Lower lobe of right lung (tissue), 2 donors: ENCODE results near the gene CER1. TPM values are rescaled to one million over a fixed set of nuclear protein-coding genes. Genes with fewer than 3 reads are reported as not detected.

Experiments
- ATAC-seq, 2 donors: fragments of 200-7000 bp; cut with Tn5 transposase; one replicate each; pipeline ENCODE4 v1.9.1; 2020 to 2022; ENCODE audit warnings: mild to moderate bottlenecking in 2 of 2, moderate library complexity in 2 of 2
- DNase-seq: peaks from one replicate; pipeline ENCODE4 v3.0.0-alpha.2; 2020
- H3K27ac ChIP-seq: fragments of 200-600 bp; one replicate; pipeline ENCODE4 v1.8.0; 2022
- H3K27me3 ChIP-seq: fragments of 200-600 bp; one replicate; pipeline ENCODE4 v1.8.0; 2022; ENCODE audit warnings: low read depth
- H3K36me3 ChIP-seq: fragments of 200-600 bp; one replicate; pipeline ENCODE4 v1.8.0; 2022; ENCODE audit warnings: mild to moderate bottlenecking
- H3K4me1 ChIP-seq: fragments of 200-600 bp; one replicate; pipeline ENCODE4 v1.8.0; 2022
- H3K4me3 ChIP-seq: fragments of 200-600 bp; one replicate; pipeline ENCODE4 v1.8.0; 2022; ENCODE audit warnings: mild to moderate bottlenecking
- H3K9me3 ChIP-seq: fragments of 200-600 bp; one replicate; pipeline ENCODE4 v1.8.0; 2022
- intact Hi-C: fragments of 100-400 bp; cut with DNase I; formaldehyde crosslinking; loops from one replicate; pipeline ENCODE4 v1.11.0; 2022
- total RNA-seq: library from RNA; stranded (reverse); fragmentation: NEBNext Ultra II Directional; extraction: Animal tissue kit (Norgen Biotek cat#: 25700); gene quantifications from one replicate; pipeline ENCODE4 v1.2.1, GENCODE V29; 2021
- TF ChIP-seq, protein P1 (sequence below): fragments of 200-600 bp; IDR thresholded peaks from one replicate; pipeline ENCODE4 v1.8.0; 2022; ENCODE audit warnings: antibody characterized with exemption, mild to moderate bottlenecking
- donor health status: DM: no; HTN: yes; CAD: no; lungs with severe emphysema.

CER1 gene
- total RNA-seq, 1 donor from 2014 or later = not detected

DNA sequence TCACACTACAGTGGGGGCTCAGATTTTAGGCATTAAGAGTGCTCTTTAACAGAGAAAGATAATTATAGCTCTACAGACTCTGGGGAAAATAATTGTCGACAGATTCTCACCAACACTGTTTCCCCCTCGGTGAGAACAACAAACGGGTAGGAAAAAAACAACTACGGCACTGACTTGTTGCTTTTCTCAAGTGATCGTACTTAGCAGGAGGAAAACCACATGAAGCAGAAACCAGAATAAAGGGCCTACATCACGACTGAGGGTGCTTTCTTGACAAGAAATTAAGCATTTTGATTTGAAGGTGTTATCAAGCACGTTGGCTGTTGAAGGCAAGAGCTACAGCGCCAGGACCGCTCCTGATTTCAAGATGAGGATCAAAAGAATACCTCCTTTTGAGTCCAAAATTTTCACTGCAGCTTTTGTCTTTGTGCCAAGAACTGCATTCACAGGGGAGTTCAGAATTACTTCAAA is 27.2 kb upstream of the CER1 start:
- intact Hi-C loops = no loop called here
- Histone ChIP-seq H3K27ac (no peak overlapping the region), H3K27me3 (no peaks in the 10 kb centered on the region), H3K9me3 (no peaks in the 10 kb centered on the region), H3K4me1 (no peaks in the 10 kb centered on the region), H3K4me3 (no peak overlapping the region), H3K36me3 (no peaks in the 10 kb centered on the region)
- DNase-seq (no peak), ATAC-seq (no peak)
- TF ChIP-seq, protein P1, sequence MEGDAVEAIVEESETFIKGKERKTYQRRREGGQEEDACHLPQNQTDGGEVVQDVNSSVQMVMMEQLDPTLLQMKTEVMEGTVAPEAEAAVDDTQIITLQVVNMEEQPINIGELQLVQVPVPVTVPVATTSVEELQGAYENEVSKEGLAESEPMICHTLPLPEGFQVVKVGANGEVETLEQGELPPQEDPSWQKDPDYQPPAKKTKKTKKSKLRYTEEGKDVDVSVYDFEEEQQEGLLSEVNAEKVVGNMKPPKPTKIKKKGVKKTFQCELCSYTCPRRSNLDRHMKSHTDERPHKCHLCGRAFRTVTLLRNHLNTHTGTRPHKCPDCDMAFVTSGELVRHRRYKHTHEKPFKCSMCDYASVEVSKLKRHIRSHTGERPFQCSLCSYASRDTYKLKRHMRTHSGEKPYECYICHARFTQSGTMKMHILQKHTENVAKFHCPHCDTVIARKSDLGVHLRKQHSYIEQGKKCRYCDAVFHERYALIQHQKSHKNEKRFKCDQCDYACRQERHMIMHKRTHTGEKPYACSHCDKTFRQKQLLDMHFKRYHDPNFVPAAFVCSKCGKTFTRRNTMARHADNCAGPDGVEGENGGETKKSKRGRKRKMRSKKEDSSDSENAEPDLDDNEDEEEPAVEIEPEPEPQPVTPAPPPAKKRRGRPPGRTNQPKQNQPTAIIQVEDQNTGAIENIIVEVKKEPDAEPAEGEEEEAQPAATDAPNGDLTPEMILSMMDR = no peak

- TF ChIP-seq, protein P1 = no peak
- H3K36me3 ChIP-seq = no peaks in the 10 kb centered on the region
- ATAC-seq = no peak
- H3K27me3 ChIP-seq = no peaks in the 10 kb centered on the region
- H3K4me1 ChIP-seq = no peaks in the 10 kb centered on the region
- no peak overlapping the region for H3K4me3 ChIP-seq
- H3K27ac ChIP-seq = no peak overlapping the region
- no peaks in the 10 kb centered on the region for H3K9me3 ChIP-seq
- intact Hi-C loops = no loop called here
- no peak for DNase-seq
Observed at GRCh38 chr9:14748373-14748772, 25.8 kb upstream of the CER1 start.

GRCh38 chr9:14747111-14747510 is 24.6 kb upstream of the CER1 start:
- no peaks in the 10 kb centered on the region for H3K36me3 ChIP-seq
- no peak overlapping the region for H3K4me3 ChIP-seq
- no peaks in the 10 kb centered on the region for H3K4me1 ChIP-seq
- no peaks in the 10 kb centered on the region for H3K27me3 ChIP-seq
- no peaks in the 10 kb centered on the region for H3K9me3 ChIP-seq
- DNase-seq = no peak
- intact Hi-C loops = no loop called here
- no peak overlapping the region for H3K27ac ChIP-seq
- TF ChIP-seq, protein P1 = no peak
- no peak for ATAC-seq

GRCh38 chr9:14746626-14747025 is 24.1 kb upstream of the CER1 start:
- DNase-seq (no peak), ATAC-seq (no peak)
- no peak overlapping the region for H3K4me3 ChIP-seq
- H3K36me3 ChIP-seq = no peaks in the 10 kb centered on the region
- no peaks in the 10 kb centered on the region for H3K27me3 ChIP-seq
- TF ChIP-seq, protein P1 = no peak
- intact Hi-C loops = no loop called here
- H3K27ac ChIP-seq = no peak overlapping the region
- H3K9me3 ChIP-seq = no peaks in the 10 kb centered on the region
- H3K4me1 ChIP-seq = no peaks in the 10 kb centered on the region

GRCh38 chr9:14744768-14745167 is 22.2 kb upstream of the CER1 start:
- Histone ChIP-seq H3K4me1 (no peaks in the 10 kb centered on the region), H3K36me3 (no peaks in the 10 kb centered on the region), H3K27me3 (no peaks in the 10 kb centered on the region), H3K4me3 (no peak overlapping the region), H3K27ac (no peak overlapping the region), H3K9me3 (no peaks in the 10 kb centered on the region)
- TF ChIP-seq, protein P1 = no peak
- intact Hi-C loops = no loop called here
- ATAC-seq (no peak), DNase-seq (no peak)

DNA sequence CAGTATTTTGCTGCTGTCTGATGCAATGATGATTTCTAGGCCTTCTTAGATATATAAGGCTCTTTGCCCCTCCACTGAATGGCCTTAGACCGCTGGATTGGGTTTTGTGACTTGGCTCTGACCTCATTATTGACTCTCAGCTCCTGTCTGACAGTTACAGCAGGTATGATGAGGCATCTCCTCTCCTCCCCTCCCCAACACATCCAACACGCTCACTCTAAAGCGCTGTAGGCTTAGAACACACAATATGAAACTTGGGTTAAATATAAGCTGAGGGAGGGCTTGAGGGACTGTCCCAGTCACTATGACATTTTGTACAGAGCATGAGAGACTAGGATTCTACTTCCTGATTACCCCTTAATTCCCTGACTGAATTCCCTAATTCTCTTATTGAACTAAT is 18.8 kb upstream of the CER1 start:
- H3K4me1 ChIP-seq = no peaks in the 10 kb centered on the region
- H3K27me3 ChIP-seq = no peaks in the 10 kb centered on the region
- no peaks in the 10 kb centered on the region for H3K9me3 ChIP-seq
- TF ChIP-seq, protein P1 = no peak
- ATAC-seq (no peak), DNase-seq (no peak)
- intact Hi-C loops = no loop called here
- H3K27ac ChIP-seq = no peak overlapping the region
- H3K4me3 ChIP-seq = no peak overlapping the region
- no peaks in the 10 kb centered on the region for H3K36me3 ChIP-seq
